Measurements from ENCODE around the gene VGLL3. TPM values are rescaled to one million over a fixed set of nuclear protein-coding genes. Genes with fewer than 3 reads are reported as not detected.

The VGLL3 gene
- total RNA-seq, 2 donors from 2014 or later = 87.2 to 151 TPM

DNA sequence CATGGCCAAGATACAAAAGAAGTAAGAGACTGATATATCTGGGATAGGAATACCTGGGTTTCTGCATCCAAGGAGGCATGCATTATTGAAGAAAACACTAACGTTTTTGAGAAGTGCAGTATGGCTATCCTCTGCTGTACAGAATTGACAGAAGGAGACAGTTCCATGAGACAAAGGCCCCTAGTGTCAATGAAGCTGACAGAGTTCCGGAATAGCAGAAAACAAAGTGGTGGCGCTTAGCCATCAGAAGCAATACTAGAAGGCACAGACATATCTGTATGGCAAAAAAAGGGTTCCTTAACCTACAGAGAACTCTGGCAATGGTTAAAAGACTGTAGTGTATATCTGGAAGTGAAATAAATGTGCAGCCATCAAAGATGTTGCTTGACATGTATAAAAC is 77.8 kb downstream of the VGLL3 start:
- no peak for DNase-seq (ENCODE audit: low spot score)
- intact Hi-C loops (cut with DNase I) = no loop called here

DNA sequence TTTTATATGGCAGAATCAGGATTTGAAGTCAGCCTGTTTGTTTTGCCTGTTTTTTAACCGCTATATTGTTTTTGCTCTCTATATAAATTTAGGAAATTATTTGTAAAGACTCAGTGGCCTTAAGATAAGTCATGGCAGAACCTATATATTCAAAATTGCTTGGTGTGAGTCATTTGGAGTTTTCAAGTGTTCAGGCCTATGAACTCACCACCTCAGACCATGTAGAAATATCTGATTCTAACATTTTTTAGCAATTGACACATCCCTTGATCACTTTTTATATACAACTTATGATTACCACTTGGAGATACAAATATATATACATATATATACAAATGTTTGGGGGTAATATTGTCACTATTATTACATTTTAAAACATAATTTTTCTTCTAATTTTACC is 95.7 kb downstream of the VGLL3 start:
- intact Hi-C loops (cut with DNase I) = no loop called here
- DNase-seq (ENCODE audit: low spot score) = no peak

DNA sequence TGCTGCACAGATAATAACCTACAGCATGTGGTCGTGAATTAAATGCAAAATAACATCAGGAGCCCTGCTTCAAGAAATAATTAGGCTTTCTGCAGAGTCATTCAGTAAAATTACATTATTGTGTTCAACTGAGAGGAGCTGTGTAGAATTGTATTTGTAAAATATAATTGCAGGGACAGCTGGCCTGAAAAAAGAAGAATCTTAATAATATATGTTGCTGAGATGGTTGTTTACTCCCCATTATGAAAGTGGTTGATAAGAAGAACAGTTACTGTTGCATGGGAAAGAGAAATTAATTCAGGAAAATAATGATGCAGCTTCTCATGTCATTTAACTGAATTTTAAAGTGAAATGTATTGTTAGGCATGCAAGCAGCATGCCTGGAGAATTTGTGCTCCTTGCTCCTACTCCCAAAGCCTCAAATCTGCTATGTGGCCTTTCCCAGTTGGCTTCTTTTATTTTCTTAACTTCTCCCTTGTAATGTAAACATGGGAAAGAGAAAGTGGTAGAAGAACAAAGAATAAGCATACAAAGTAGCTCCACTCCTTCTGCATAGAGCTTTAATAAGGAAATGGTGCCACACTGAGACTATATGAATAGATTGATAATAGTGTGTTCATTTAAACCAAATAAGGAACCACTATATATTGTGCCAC is 100.1 kb downstream of the VGLL3 start:
- no peak for DNase-seq (ENCODE audit: low spot score)
- intact Hi-C loops (cut with DNase I) = no loop called here

Other genes with a start within 250 kb of the VGLL3 start
- 10 to 100 TPM; 45.0 to 60.8 TPM for gene CHMP2B, start 236.2 kb upstream of the VGLL3 start, total RNA-seq

Data from posterior vena cava (tissue), 2 donors.